ENCODE data around the gene STXBP6.

STXBP6 gene

GRCh38 chr14:24852312-24853060, 197.5 kb downstream of the STXBP6 start:
- ChIA-PET POLR2A (no interaction called here), CTCF (no interaction called here)
- no peak for TF ChIP-seq CTCF (IDR thresholded peaks at IDR 0.05; ENCODE audit: insufficient read depth, low read length, missing control alignments)
- H3K4me3 ChIP-seq (ENCODE audit: low read depth, low read length): no peak overlapping the region
- DNase-seq (ENCODE audit: low read depth, low spot score): no peak

GRCh38 chr14:24851837-24852236, 198.1 kb downstream of the STXBP6 start:
- ChIA-PET POLR2A (no interaction called here), CTCF (no interaction called here)
- H3K4me3 ChIP-seq (ENCODE audit: low read depth, low read length): no peak overlapping the region
- TF ChIP-seq CTCF (IDR thresholded peaks at IDR 0.05; ENCODE audit: insufficient read depth, low read length, missing control alignments): no peak
- DNase-seq (ENCODE audit: low read depth, low spot score): no peak

DNA sequence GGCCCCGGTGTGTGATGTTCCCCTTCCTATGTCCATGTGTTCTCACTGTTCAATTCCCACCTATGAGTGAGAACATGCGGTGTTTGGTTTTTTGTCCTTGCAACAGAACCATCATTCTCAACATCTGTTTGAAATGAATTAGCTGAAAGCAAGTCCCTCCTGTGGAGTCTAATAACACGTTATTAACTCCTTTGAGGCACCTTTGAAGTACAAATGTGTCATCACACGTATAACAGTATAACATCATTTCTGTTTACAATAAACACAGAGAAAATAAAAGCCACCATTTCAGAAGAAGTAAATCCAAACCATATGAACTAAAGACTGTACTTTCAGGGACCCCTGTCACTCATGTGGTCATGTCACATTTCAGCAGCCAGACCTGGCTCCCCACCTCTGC, 198.5 kb downstream of the STXBP6 start:
- no peak overlapping the region for H3K4me3 ChIP-seq (ENCODE audit: low read depth, low read length)
- TF ChIP-seq CTCF (IDR thresholded peaks at IDR 0.05; ENCODE audit: insufficient read depth, low read length, missing control alignments): no peak
- POLR2A ChIA-PET: no interaction called here
- no peak for DNase-seq (ENCODE audit: low read depth, low spot score)
- CTCF ChIA-PET: no interaction called here

GRCh38 chr14:24850072-24850471, 199.9 kb downstream of the STXBP6 start:
- DNase-seq (ENCODE audit: low read depth, low spot score): no peak
- ChIA-PET CTCF (no interaction called here), POLR2A (no interaction called here)
- no peak for TF ChIP-seq CTCF (IDR thresholded peaks at IDR 0.05; ENCODE audit: insufficient read depth, low read length, missing control alignments)
- no peak overlapping the region for H3K4me3 ChIP-seq (ENCODE audit: low read depth, low read length)

DNA sequence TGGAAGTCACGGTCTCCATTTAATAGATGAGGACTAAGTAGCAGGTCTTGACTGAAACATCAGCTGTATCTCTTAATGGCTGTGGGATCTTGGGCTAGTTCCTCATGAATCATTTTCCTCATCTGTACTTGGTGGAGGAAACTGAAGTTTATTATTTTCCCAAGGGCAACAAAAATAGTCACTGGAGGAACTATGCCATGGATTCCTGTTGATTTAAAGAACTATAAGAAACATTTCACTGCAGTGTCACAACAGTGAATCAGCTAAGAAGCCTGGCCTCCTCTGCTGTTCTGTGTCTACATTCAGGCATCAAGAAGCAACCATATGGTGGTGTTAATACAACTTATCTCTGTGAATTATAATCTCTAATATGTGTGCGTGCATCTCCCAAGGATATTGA, 200.5 kb downstream of the STXBP6 start:
- ChIA-PET POLR2A (no interaction called here), CTCF (no interaction called here)
- no peak for DNase-seq (ENCODE audit: low read depth, low spot score)
- H3K4me3 ChIP-seq (ENCODE audit: low read depth, low read length): no peak overlapping the region
- no peak for TF ChIP-seq CTCF (IDR thresholded peaks at IDR 0.05; ENCODE audit: insufficient read depth, low read length, missing control alignments)

DNA sequence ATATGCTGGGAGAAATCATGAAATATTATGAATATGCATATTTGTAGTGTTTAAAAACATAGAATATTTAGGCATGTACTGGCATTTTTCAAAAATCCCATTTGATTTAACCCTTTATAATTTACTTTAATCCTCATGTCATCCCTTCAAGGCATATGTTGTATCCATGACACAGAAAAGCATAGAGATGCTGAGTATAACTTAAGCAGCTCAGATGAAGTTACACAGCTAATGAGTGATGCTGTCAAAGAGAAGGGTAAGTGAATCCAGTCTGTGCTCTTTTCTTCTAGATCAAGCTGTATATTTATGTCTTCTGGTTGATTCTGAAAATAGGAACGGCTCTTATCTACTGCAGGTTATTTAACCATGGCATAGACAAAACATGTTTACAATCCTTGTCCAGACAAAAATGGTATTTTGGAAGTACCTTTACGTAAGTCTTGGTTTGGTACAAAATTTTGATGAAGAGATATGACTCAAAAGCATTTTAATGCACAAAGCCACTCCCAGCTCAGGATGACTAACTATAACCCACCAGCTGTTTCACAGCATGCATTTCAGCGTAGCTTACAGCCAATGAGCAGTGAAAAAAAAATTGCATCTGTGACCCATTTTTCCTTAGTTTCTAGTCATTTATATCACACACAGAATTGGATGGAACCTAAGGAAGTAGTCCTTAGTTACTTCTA, 201.7 kb downstream of the STXBP6 start:
- POLR2A ChIA-PET: no interaction called here
- CTCF ChIA-PET: no interaction called here
- H3K4me3 ChIP-seq (ENCODE audit: low read depth, low read length): no peak overlapping the region
- no peak for TF ChIP-seq CTCF (IDR thresholded peaks at IDR 0.05; ENCODE audit: insufficient read depth, low read length, missing control alignments)
- no peak for DNase-seq (ENCODE audit: low read depth, low spot score)
